ENCODE data around the gene RAD17. TPM values are rescaled to one million over a fixed set of nuclear protein-coding genes. Genes with fewer than 3 reads are reported as not detected.

Gene RAD17
- total RNA-seq, 4 donors from 2014 or later: 13.0 to 21.1 (median 15.0) TPM

- WGBS: 84% methylated on average over 3 of the region's 3 CpGs
- Histone ChIP-seq H3K27ac (no peak overlapping the region), H3K4me3 (no peak overlapping the region), H3K4me1 (no peaks in the 10 kb centered on the region), H3K9me3 (no peaks in the 10 kb centered on the region), H3K27me3 (no peaks in the 10 kb centered on the region), H3K36me3 (peaks cover 15% of the 10 kb centered on the region)
- no peak for DNase-seq (ENCODE audit: low spot score in 2 of 2)
- TF ChIP-seq EP300 (IDR thresholded peaks at IDR 0.05) (no peak), CTCF (IDR thresholded peaks at IDR 0.05) (no peak), POLR2AphosphoS5 (IDR thresholded peaks at IDR 0.05) (no peak), POLR2A (IDR thresholded peaks at IDR 0.05) (no peak)
Measured at GRCh38 chr5:69359699-69360098, 9.9 kb upstream of the RAD17 start.

- 96% methylated on average over 1 of the region's 1 CpG for WGBS
- H3K36me3 ChIP-seq: peaks cover 15% of the 10 kb centered on the region
Measured at GRCh38 chr5:69360442-69360841, 9.2 kb upstream of the RAD17 start.

GRCh38 chr5:69364414-69364813 is 5.2 kb upstream of the RAD17 start:
- no peak for DNase-seq (ENCODE audit: low spot score in 2 of 2)

More at GRCh38 chr5:69360442-69360841, 9.2 kb upstream of the RAD17 start:
- Histone ChIP-seq H3K4me3 (no peak overlapping the region), H3K27me3 (no peaks in the 10 kb centered on the region), H3K4me1 (no peaks in the 10 kb centered on the region), H3K9me3 (no peaks in the 10 kb centered on the region), H3K27ac (no peak overlapping the region)
- TF ChIP-seq POLR2AphosphoS5 (IDR thresholded peaks at IDR 0.05): no peak
- TF ChIP-seq CTCF (IDR thresholded peaks at IDR 0.05): no peak
- no peak for TF ChIP-seq EP300 (IDR thresholded peaks at IDR 0.05)
- TF ChIP-seq POLR2A (IDR thresholded peaks at IDR 0.05): no peak
- DNase-seq (ENCODE audit: low spot score in 2 of 2): no peak

GRCh38 chr5:69364850-69365249 is 4.8 kb upstream of the RAD17 start:
- peaks cover 15% of the 10 kb centered on the region for H3K4me1 ChIP-seq
- TF ChIP-seq POLR2A (IDR thresholded peaks at IDR 0.05) (no peak), CTCF (IDR thresholded peaks at IDR 0.05) (no peak), POLR2AphosphoS5 (IDR thresholded peaks at IDR 0.05) (no peak), EP300 (IDR thresholded peaks at IDR 0.05) (no peak)
- no peaks in the 10 kb centered on the region for H3K9me3 ChIP-seq
- no peaks in the 10 kb centered on the region for H3K27me3 ChIP-seq
- no peak overlapping the region for H3K27ac ChIP-seq
- DNase-seq (ENCODE audit: low spot score in 2 of 2): no peak
- WGBS: 59% methylated on average over 3 of the region's 3 CpGs
- peaks cover 24% of the 10 kb centered on the region for H3K36me3 ChIP-seq
- H3K4me3 ChIP-seq: no peak overlapping the region

More at GRCh38 chr5:69364414-69364813, 5.2 kb upstream of the RAD17 start:
- Histone ChIP-seq H3K4me1 (peaks cover 15% of the 10 kb centered on the region), H3K4me3 (no peak overlapping the region), H3K27ac (no peak overlapping the region), H3K36me3 (peaks cover 24% of the 10 kb centered on the region), H3K9me3 (no peaks in the 10 kb centered on the region), H3K27me3 (no peaks in the 10 kb centered on the region)
- TF ChIP-seq CTCF (IDR thresholded peaks at IDR 0.05): peak in 1 of 2 donors; percentile 26
- no peak for TF ChIP-seq EP300 (IDR thresholded peaks at IDR 0.05)
- TF ChIP-seq POLR2A (IDR thresholded peaks at IDR 0.05): no peak
- TF ChIP-seq POLR2AphosphoS5 (IDR thresholded peaks at IDR 0.05): no peak
- WGBS: 59% methylated on average over 3 of the region's 3 CpGs

GRCh38 chr5:69367697-69368279 is 1.8 kb upstream of the RAD17 start:
- Histone ChIP-seq H3K27ac (no peak overlapping the region), H3K4me3 (peak overlapping the region; percentile 87), H3K27me3 (no peaks in the 10 kb centered on the region), H3K9me3 (no peaks in the 10 kb centered on the region), H3K36me3 (peaks cover 24% of the 10 kb centered on the region), H3K4me1 (peaks cover 31% of the 10 kb centered on the region)
- no peak for TF ChIP-seq CTCF (IDR thresholded peaks at IDR 0.05)
- TF ChIP-seq POLR2AphosphoS5 (IDR thresholded peaks at IDR 0.05): no peak
- no peak for TF ChIP-seq POLR2A (IDR thresholded peaks at IDR 0.05)
- no peak for TF ChIP-seq EP300 (IDR thresholded peaks at IDR 0.05)
- no peak for DNase-seq (ENCODE audit: low spot score in 2 of 2)
- WGBS: 88% methylated on average over 11 of the region's 11 CpGs
